ENCODE measurements around the gene R3HCC1L. TPM values are rescaled to one million over a fixed set of nuclear protein-coding genes. Genes with fewer than 3 reads are reported as not detected.

Gene R3HCC1L
- total RNA-seq, 4 donors from 2014 or later, result 16.4 to 22.3 (median 18.8) TPM

GRCh38 chr10:98260752-98261151 lies 126.3 kb downstream of the R3HCC1L start:
- no peaks in the 10 kb centered on the region for H3K27me3 ChIP-seq
- no peaks in the 10 kb centered on the region for H3K9me3 ChIP-seq
- no peak overlapping the region for H3K27ac ChIP-seq
- no peaks in the 10 kb centered on the region for H3K36me3 ChIP-seq
- no peak for DNase-seq
- TF ChIP-seq POLR2A (IDR thresholded peaks at IDR 0.05), result no peak
- TF ChIP-seq, protein P1, sequence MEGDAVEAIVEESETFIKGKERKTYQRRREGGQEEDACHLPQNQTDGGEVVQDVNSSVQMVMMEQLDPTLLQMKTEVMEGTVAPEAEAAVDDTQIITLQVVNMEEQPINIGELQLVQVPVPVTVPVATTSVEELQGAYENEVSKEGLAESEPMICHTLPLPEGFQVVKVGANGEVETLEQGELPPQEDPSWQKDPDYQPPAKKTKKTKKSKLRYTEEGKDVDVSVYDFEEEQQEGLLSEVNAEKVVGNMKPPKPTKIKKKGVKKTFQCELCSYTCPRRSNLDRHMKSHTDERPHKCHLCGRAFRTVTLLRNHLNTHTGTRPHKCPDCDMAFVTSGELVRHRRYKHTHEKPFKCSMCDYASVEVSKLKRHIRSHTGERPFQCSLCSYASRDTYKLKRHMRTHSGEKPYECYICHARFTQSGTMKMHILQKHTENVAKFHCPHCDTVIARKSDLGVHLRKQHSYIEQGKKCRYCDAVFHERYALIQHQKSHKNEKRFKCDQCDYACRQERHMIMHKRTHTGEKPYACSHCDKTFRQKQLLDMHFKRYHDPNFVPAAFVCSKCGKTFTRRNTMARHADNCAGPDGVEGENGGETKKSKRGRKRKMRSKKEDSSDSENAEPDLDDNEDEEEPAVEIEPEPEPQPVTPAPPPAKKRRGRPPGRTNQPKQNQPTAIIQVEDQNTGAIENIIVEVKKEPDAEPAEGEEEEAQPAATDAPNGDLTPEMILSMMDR (IDR thresholded peaks at IDR 0.05), result no peak
- H3K4me1 ChIP-seq, result no peaks in the 10 kb centered on the region
- no peak overlapping the region for H3K4me3 ChIP-seq

- no peak for TF ChIP-seq POLR2A (IDR thresholded peaks at IDR 0.05)
- TF ChIP-seq, protein P1 (IDR thresholded peaks at IDR 0.05), result no peak
- DNase-seq, result peak in 1 of 3 donors; percentile 44
Observed at GRCh38 chr10:98261436-98262277, 127.2 kb downstream of the R3HCC1L start.

DNA sequence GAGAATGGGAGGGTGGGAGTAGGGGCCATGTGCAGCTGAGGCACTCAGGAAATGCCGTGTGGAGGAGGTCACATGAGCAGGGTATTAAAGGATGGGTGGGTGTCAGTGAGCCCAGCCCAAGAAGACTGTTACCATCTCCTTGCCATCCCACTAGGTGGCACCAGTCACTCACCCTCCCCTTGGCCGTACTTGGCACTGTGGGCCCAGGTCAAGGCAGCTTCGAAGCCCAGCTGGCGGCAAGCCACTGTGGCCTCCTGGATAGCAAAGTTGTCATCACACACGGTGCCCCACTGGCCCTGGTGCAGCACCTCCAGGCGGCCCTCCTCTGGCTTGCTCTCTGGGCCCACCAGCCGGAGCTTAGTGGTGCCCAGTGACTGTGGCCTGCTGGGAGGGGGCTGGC lies 128.1 kb downstream of the R3HCC1L start:
- no peak overlapping the region for H3K27ac ChIP-seq
- H3K9me3 ChIP-seq, result no peaks in the 10 kb centered on the region
- H3K4me3 ChIP-seq, result no peak overlapping the region
- H3K36me3 ChIP-seq, result no peaks in the 10 kb centered on the region
- peak in 1 of 3 donors; percentile 48 for DNase-seq
- H3K4me1 ChIP-seq, result no peaks in the 10 kb centered on the region
- H3K27me3 ChIP-seq, result no peaks in the 10 kb centered on the region
- TF ChIP-seq POLR2A (IDR thresholded peaks at IDR 0.05), result no peak
- TF ChIP-seq, protein P1 (IDR thresholded peaks at IDR 0.05), result peak in 1 of 6 experiments; percentile 39

More at GRCh38 chr10:98261436-98262277, 127.2 kb downstream of the R3HCC1L start:
- Histone ChIP-seq H3K4me1 (no peaks in the 10 kb centered on the region), H3K9me3 (no peaks in the 10 kb centered on the region), H3K27ac (no peak overlapping the region), H3K27me3 (no peaks in the 10 kb centered on the region), H3K36me3 (no peaks in the 10 kb centered on the region), H3K4me3 (no peak overlapping the region)

DNA sequence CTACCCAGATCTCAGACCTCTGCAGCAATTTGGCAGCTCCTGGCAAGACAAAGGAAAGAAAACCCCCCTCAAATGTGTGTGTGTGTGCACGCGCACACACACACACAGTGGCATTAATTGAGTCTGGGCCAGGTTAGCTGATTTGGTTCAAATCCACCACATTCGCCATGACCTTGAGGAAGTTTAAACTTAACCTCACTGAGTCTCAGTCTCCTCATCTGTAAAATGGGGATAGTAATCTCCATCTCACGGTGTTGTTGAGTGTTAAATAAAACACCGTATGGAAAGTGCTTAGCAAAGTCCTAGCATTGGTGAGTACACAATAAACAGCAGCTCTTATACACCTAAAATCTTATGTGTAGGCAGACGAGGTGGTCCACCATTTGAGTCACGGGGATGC lies 128.6 kb downstream of the R3HCC1L start:
- Histone ChIP-seq H3K4me1 (no peaks in the 10 kb centered on the region), H3K27me3 (no peaks in the 10 kb centered on the region), H3K27ac (no peak overlapping the region), H3K9me3 (no peaks in the 10 kb centered on the region), H3K36me3 (no peaks in the 10 kb centered on the region), H3K4me3 (no peak overlapping the region)
- DNase-seq, result no peak
- no peak for TF ChIP-seq POLR2A (IDR thresholded peaks at IDR 0.05)
- TF ChIP-seq, protein P1 (IDR thresholded peaks at IDR 0.05), result no peak

- Histone ChIP-seq H3K9me3 (no peaks in the 10 kb centered on the region), H3K36me3 (no peaks in the 10 kb centered on the region), H3K4me1 (peaks cover 0 to 11% (median 0%) of the 10 kb centered on the region in 4 donors), H3K27ac (no peak overlapping the region), H3K4me3 (no peak overlapping the region), H3K27me3 (no peaks in the 10 kb centered on the region)
- DNase-seq, result no peak
- TF ChIP-seq POLR2A (IDR thresholded peaks at IDR 0.05), result no peak
- TF ChIP-seq, protein P1 (IDR thresholded peaks at IDR 0.05), result no peak
Observed at GRCh38 chr10:98264378-98265065, 130.1 kb downstream of the R3HCC1L start.

All from Peyer's patch (tissue), 4 donors.